ENCODE data around the gene DPY19L3.
"Not testable (repeated sequence)": the region's sequence is repeated elsewhere in the genome, so short reads cannot be mapped to it uniquely, and the experiment has no call there.

Gene DPY19L3

GRCh38 chr19:32396046-32396652, 9.4 kb upstream of the DPY19L3 start:
- peak; percentile 17 for DNase-seq

- no peak for DNase-seq
Observed at GRCh38 chr19:32397671-32398101, 7.9 kb upstream of the DPY19L3 start.

- no peak for DNase-seq
Observed at GRCh38 chr19:32401992-32402391, 3.6 kb upstream of the DPY19L3 start.

GRCh38 chr19:32403291-32403995, 2.1 kb upstream of the DPY19L3 start:
- no peak for DNase-seq

- no peak for DNase-seq
Observed at GRCh38 chr19:32404213-32404932, 1.2 kb upstream of the DPY19L3 start.

- DNase-seq, result no peak
Observed at GRCh38 chr19:32404933-32405430, 588 bp upstream of the DPY19L3 start.

GRCh38 chr19:32406161-32407003, 812 bp downstream of the DPY19L3 start:
- DNase-seq, result no peak

GRCh38 chr19:32407004-32407992, 1.7 kb downstream of the DPY19L3 start:
- DNase-seq, result no peak

- no peak for DNase-seq
Observed at GRCh38 chr19:32415246-32415645, 9.7 kb downstream of the DPY19L3 start.

GRCh38 chr19:32415669-32416068, 10.1 kb downstream of the DPY19L3 start:
- DNase-seq, result no peak

GRCh38 chr19:32416749-32417456, 11.3 kb downstream of the DPY19L3 start:
- DNase-seq, result no peak

GRCh38 chr19:32418155-32418554, 12.6 kb downstream of the DPY19L3 start:
- no peak for DNase-seq

GRCh38 chr19:32421589-32422361, 16.2 kb downstream of the DPY19L3 start:
- DNase-seq, result no peak

GRCh38 chr19:32422435-32422834, 16.9 kb downstream of the DPY19L3 start:
- no peak for DNase-seq

GRCh38 chr19:32423944-32424343, 18.4 kb downstream of the DPY19L3 start:
- not testable (repeated sequence) for DNase-seq

GRCh38 chr19:32427536-32427935, 22.0 kb downstream of the DPY19L3 start:
- no peak for DNase-seq

- no peak for DNase-seq
Observed at GRCh38 chr19:32436692-32437091, 31.1 kb downstream of the DPY19L3 start.

GRCh38 chr19:32437096-32437495, 31.5 kb downstream of the DPY19L3 start:
- no peak for DNase-seq

- DNase-seq, result no peak
Observed at GRCh38 chr19:32438751-32439150, 33.2 kb downstream of the DPY19L3 start.

GRCh38 chr19:32442650-32443049, 37.1 kb downstream of the DPY19L3 start:
- no peak for DNase-seq
